Neural crest cell (in vitro differentiated cells): ENCODE measurements around the gene SEPTIN8. TPM values are rescaled to one million over a fixed set of nuclear protein-coding genes. Genes with fewer than 3 reads are reported as not detected.

Source experiments
- DNase-seq: peaks from one replicate; pipeline ENCODE4 v3.0.0; 2021; ENCODE audit warnings: low read depth, mixed read lengths, low spot score
- H3K27ac Mint-ChIP-seq: one replicate; pipeline ENCODE4 v1.8.0; 2021; ENCODE audit warnings: mild to moderate bottlenecking, mixed read lengths; ENCODE audit not compliant: unreplicated experiment
- H3K27me3 Mint-ChIP-seq: 2 replicates; pipeline ENCODE4 v1.8.0; 2021; ENCODE audit warnings: low read depth, mild to moderate bottlenecking, mixed read lengths
- H3K36me3 Mint-ChIP-seq: 2 replicates; pipeline ENCODE4 v1.8.0; 2021; ENCODE audit warnings: low read depth, mild to moderate bottlenecking, mixed read lengths
- H3K4me1 Mint-ChIP-seq: 2 replicates; pipeline ENCODE4 v1.8.0; 2021; ENCODE audit warnings: mixed read lengths
- H3K4me3 Mint-ChIP-seq: one replicate; pipeline ENCODE4 v1.8.0; 2021; ENCODE audit warnings: mild to moderate bottlenecking, mixed read lengths
- H3K9me3 Mint-ChIP-seq: 2 replicates; pipeline ENCODE4 v1.8.0; 2021; ENCODE audit warnings: mixed read lengths
- total RNA-seq: library from RNA; stranded (reverse); gene quantifications from 2 replicates; pipeline ENCODE4 v1.2.1, GENCODE V29; 2021
- TF ChIP-seq, protein P1 (sequence below): fragments of 200-600 bp; sonication (generic); conservative IDR thresholded peaks from 2 replicates; pipeline ENCODE4 v1.5.0; 2021; ENCODE audit warnings: antibody characterized with exemption, mild to moderate bottlenecking

Gene SEPTIN8
- total RNA-seq, 1 donor from 2014 or later = 71.1 TPM

- Mint-ChIP-seq H3K4me1 (peaks cover 20% of the 10 kb centered on the region), H3K4me3 (peak overlapping the region; percentile 84), H3K27ac (no peak overlapping the region), H3K36me3 (no peaks in the 10 kb centered on the region), H3K27me3 (peaks cover 35% of the 10 kb centered on the region), H3K9me3 (no peaks in the 10 kb centered on the region)
- DNase-seq = no peak
- TF ChIP-seq, protein P1, sequence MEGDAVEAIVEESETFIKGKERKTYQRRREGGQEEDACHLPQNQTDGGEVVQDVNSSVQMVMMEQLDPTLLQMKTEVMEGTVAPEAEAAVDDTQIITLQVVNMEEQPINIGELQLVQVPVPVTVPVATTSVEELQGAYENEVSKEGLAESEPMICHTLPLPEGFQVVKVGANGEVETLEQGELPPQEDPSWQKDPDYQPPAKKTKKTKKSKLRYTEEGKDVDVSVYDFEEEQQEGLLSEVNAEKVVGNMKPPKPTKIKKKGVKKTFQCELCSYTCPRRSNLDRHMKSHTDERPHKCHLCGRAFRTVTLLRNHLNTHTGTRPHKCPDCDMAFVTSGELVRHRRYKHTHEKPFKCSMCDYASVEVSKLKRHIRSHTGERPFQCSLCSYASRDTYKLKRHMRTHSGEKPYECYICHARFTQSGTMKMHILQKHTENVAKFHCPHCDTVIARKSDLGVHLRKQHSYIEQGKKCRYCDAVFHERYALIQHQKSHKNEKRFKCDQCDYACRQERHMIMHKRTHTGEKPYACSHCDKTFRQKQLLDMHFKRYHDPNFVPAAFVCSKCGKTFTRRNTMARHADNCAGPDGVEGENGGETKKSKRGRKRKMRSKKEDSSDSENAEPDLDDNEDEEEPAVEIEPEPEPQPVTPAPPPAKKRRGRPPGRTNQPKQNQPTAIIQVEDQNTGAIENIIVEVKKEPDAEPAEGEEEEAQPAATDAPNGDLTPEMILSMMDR = no peak
Observed at GRCh38 chr5:132778129-132778528, 1.1 kb upstream of the SEPTIN8 start.

- TF ChIP-seq, protein P1 = no peak
Observed at GRCh38 chr5:132776938-132777208, 166 bp downstream of the SEPTIN8 start.

DNA sequence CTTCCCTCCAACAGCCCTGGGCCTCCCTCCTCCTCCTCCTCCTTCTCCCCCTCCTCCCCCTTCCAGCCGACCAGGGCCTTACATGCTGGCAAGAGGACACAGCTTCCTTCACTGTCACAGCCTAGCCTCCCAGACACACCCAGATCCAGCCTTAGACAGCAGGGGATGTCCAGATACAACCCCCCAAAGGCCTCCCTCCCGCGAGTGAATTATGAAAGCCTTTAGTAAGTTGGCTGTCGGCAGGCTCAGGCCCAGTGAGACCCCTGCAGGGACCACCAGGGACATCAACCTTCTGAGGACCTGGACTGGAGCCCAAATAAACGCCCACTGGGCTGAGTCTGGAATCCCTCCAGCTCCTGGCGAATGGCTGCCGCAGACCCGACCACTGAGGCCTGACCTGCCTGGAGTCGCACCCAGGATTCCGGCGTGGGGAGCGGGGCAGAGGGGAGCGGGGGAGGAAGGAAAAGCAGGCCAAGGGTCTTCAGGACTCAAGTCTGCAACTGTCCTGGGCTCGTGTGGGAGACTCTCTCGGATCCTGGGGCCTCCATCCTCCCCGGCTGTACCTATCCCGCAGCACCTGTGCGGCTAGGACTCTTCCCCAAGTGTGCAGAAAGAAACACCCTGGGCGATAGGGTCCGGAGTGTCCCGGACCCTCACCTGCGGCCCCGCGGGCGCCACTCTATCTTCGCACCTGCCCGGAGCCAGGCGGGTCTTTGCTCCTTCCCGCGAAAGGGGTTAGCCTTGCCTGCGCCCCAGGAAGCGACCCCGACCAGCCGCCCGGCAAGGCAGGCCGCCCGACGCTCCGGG lies 705 bp downstream of the SEPTIN8 start:
- Mint-ChIP-seq H3K4me1 (peaks cover 26% of the 10 kb centered on the region), H3K36me3 (no peaks in the 10 kb centered on the region), H3K27ac (no peak overlapping the region), H3K27me3 (peaks cover 24% of the 10 kb centered on the region), H3K9me3 (no peaks in the 10 kb centered on the region), H3K4me3 (peak overlapping the region; percentile 92)
- DNase-seq = peak; percentile 36
- TF ChIP-seq, protein P1 = no peak

More at GRCh38 chr5:132776938-132777208, 166 bp downstream of the SEPTIN8 start:
- Mint-ChIP-seq H3K27ac (no peak overlapping the region), H3K9me3 (no peaks in the 10 kb centered on the region), H3K4me1 (peaks cover 26% of the 10 kb centered on the region), H3K4me3 (no peak overlapping the region), H3K36me3 (no peaks in the 10 kb centered on the region), H3K27me3 (peaks cover 29% of the 10 kb centered on the region)
- DNase-seq = no peak

- Mint-ChIP-seq H3K9me3 (no peaks in the 10 kb centered on the region), H3K27ac (no peak overlapping the region), H3K4me1 (peaks cover 32% of the 10 kb centered on the region), H3K4me3 (peak overlapping the region; percentile 92), H3K27me3 (peaks cover 20% of the 10 kb centered on the region), H3K36me3 (no peaks in the 10 kb centered on the region)
- TF ChIP-seq, protein P1 = no peak
- no peak for DNase-seq
Observed at GRCh38 chr5:132775476-132775961, 1.5 kb downstream of the SEPTIN8 start.

GRCh38 chr5:132774896-132775295 lies 2.1 kb downstream of the SEPTIN8 start:
- H3K9me3 Mint-ChIP-seq = no peaks in the 10 kb centered on the region
- H3K36me3 Mint-ChIP-seq = no peaks in the 10 kb centered on the region

More at GRCh38 chr5:132774896-132775295, 2.1 kb downstream of the SEPTIN8 start:
- DNase-seq = no peak
- TF ChIP-seq, protein P1 = no peak
- Mint-ChIP-seq H3K27me3 (peaks cover 19% of the 10 kb centered on the region), H3K4me3 (peak overlapping the region; percentile 74), H3K27ac (no peak overlapping the region), H3K4me1 (peaks cover 32% of the 10 kb centered on the region)
